Parathyroid adenoma (tissue), 2 donors: Measurements from ENCODE around the gene CLEC4E.

ENCODE experiments used
- H2AFZ ChIP-seq: fragments of 300-600 bp; sonication (generic); one replicate; pipeline ENCODE4 v1.7.0; 2017; ENCODE audit warnings: antibody characterized with exemption, mild to moderate bottlenecking
- H3K27ac ChIP-seq: fragments of 300-600 bp; sonication (generic); one replicate; pipeline ENCODE4 v1.7.0; 2017
- H3K27me3 ChIP-seq: fragments of 300-600 bp; sonication (generic); one replicate; pipeline ENCODE4 v1.7.0; 2017; ENCODE audit warnings: low read length; ENCODE audit not compliant: control insufficient read depth, insufficient read depth
- H3K36me3 ChIP-seq: fragments of 300-600 bp; sonication (generic); one replicate; pipeline ENCODE4 v1.7.0; 2017; ENCODE audit warnings: low read length; ENCODE audit not compliant: control insufficient read depth, insufficient read depth
- H3K4me1 ChIP-seq: fragments of 300-600 bp; sonication (generic); one replicate; pipeline ENCODE4 v1.7.0; 2017; ENCODE audit warnings: control low read depth
- H3K4me2 ChIP-seq: fragments of 300-600 bp; sonication (generic); one replicate; pipeline ENCODE4 v1.7.0; 2017; ENCODE audit warnings: low read length
- H3K4me3 ChIP-seq: fragments of 300-600 bp; sonication (generic); one replicate; pipeline ENCODE4 v1.7.0; 2017; ENCODE audit warnings: low read depth, low read length
- H3K79me2 ChIP-seq: fragments of 300-600 bp; sonication (generic); one replicate; pipeline ENCODE4 v1.7.0; 2017; ENCODE audit warnings: control low read depth
- H3K9ac ChIP-seq: fragments of 300-600 bp; sonication (generic); one replicate; pipeline ENCODE4 v1.7.0; 2017; ENCODE audit warnings: mild to moderate bottlenecking
- H3K9me3 ChIP-seq: fragments of 300-600 bp; sonication (generic); one replicate; pipeline ENCODE4 v1.7.0; 2017; ENCODE audit warnings: low read length; ENCODE audit not compliant: control insufficient read depth
- TF ChIP-seq, protein P1 (sequence below): fragments of 300-600 bp; sonication (generic); IDR thresholded peaks from one replicate; pipeline ENCODE4 v1.7.0; 2017; ENCODE audit warnings: antibody characterized with exemption, mild to moderate bottlenecking
- donor health status: primary hyperparathyroidism.

CLEC4E gene

DNA sequence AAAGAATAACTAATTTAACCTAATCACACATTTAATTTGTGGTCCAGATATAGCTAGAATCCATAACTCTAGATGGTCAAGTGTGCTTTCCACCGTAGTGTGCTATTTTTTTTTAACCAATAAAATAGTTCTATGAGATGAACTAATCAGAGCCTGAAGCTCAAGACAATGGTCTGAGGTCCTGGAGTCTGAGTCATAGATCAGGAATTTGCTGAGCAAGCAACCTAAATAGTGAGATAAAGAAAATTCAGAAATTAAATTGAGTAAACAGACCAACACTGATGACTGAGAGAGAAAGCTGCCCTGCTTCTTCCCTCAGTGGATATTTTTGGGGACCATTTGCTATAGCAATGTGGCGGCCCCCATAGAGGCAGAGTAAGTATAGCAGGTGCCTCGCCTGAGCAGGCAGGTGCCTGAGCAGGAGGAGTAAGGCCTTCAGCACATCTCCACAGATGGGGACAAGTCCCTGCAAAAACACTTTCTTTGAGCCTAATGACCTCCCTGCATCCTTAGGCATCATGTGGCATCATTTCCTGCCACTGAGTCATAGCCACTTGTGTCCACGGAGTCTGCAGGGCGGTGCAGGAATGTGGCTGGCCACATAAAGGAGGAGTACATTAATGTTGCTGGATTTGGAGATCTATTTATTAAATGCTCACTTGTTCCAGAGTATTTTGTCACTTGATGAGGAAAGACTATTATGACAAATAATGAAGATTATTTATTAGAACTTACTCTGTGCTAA, 13.9 kb upstream of the CLEC4E start:
- Histone ChIP-seq H2AFZ (no peak overlapping the region), H3K9ac (no peak overlapping the region)
- TF ChIP-seq, protein P1, sequence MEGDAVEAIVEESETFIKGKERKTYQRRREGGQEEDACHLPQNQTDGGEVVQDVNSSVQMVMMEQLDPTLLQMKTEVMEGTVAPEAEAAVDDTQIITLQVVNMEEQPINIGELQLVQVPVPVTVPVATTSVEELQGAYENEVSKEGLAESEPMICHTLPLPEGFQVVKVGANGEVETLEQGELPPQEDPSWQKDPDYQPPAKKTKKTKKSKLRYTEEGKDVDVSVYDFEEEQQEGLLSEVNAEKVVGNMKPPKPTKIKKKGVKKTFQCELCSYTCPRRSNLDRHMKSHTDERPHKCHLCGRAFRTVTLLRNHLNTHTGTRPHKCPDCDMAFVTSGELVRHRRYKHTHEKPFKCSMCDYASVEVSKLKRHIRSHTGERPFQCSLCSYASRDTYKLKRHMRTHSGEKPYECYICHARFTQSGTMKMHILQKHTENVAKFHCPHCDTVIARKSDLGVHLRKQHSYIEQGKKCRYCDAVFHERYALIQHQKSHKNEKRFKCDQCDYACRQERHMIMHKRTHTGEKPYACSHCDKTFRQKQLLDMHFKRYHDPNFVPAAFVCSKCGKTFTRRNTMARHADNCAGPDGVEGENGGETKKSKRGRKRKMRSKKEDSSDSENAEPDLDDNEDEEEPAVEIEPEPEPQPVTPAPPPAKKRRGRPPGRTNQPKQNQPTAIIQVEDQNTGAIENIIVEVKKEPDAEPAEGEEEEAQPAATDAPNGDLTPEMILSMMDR = no peak

DNA sequence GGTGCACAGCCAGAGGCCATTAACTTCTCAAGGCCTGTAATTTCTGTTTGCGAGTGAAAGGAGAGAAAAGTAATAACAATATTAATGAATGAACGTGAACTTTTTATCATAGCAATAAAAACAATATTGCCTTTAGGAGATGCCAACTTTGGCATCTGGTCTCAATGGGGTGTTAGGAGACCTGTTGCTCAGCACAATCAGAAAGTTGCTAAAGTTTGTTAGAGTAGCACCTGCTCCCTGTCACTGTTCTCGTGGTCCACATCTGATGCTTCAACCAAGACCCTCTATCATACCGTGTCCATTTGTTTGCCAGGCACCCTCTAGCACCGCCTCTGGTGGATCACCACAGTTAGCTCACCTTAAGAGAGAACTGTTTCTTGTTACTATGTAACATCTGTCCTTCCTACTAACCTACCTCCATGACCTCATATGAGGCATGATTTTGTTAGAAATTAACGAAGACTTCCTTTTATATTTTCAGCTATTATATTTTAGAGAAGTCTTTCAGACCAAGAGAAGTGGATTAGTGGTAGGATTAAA, 12.5 kb upstream of the CLEC4E start:
- H3K36me3 ChIP-seq = no peaks in the 10 kb centered on the region
- H3K9ac ChIP-seq = no peak overlapping the region
- no peak overlapping the region for H2AFZ ChIP-seq
- TF ChIP-seq, protein P1 = no peak
- H3K9me3 ChIP-seq = no peaks in the 10 kb centered on the region
- no peak overlapping the region for H3K4me3 ChIP-seq
- H3K27me3 ChIP-seq = no peaks in the 10 kb centered on the region
- no peak overlapping the region for H3K4me2 ChIP-seq
- H3K79me2 ChIP-seq = no peaks in the 10 kb centered on the region
- H3K4me1 ChIP-seq = no peaks in the 10 kb centered on the region
- H3K27ac ChIP-seq = no peak overlapping the region

More for the DNA sequence above, 13.9 kb upstream of the CLEC4E start:
- Histone ChIP-seq H3K9me3 (no peaks in the 10 kb centered on the region), H3K36me3 (no peaks in the 10 kb centered on the region), H3K79me2 (no peaks in the 10 kb centered on the region), H3K27ac (no peak overlapping the region), H3K27me3 (no peaks in the 10 kb centered on the region), H3K4me2 (no peak overlapping the region), H3K4me1 (no peaks in the 10 kb centered on the region), H3K4me3 (no peak overlapping the region)

DNA sequence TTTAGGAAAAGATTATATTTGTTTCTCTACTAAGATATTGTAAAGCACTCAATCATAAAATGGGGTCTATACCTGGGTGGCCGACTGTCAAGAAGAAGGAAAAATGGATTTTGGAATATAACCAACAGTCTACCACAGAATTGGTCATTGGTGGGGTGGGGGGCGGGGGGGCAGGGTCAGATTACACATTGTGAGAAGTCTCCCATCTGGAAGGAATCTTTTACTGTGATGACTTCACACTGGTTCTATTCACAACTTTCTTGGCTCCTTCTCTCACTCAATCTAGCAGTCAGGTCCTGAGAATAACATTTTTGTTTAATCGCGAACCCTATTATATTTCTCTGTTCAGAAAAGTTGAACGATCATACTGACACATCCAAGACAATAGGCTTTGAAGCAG, 8.7 kb upstream of the CLEC4E start:
- Histone ChIP-seq H3K27me3 (no peaks in the 10 kb centered on the region), H2AFZ (no peak overlapping the region), H3K9ac (no peak overlapping the region), H3K36me3 (no peaks in the 10 kb centered on the region), H3K4me3 (no peak overlapping the region), H3K79me2 (no peaks in the 10 kb centered on the region), H3K4me1 (no peaks in the 10 kb centered on the region), H3K9me3 (no peaks in the 10 kb centered on the region), H3K27ac (no peak overlapping the region), H3K4me2 (no peak overlapping the region)
- TF ChIP-seq, protein P1 = no peak

DNA sequence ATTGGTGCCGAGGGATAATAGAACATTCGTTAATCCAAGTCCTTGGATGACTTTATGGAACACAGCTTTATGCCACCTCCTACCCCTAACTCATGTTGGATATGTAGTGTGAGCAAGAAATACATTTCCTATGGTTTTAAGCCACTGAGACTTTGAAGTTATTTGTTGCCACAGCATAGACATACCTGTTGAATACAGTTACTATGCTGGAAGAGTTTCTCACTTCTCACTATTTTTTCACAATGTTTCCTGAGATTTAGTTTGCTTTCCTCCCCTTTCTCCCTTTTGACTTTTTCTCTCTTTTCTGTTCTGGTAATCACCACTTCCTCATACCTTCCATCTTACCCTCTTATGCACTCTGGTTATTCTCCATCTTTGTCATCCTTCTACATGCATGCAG, 7.5 kb upstream of the CLEC4E start:
- H3K4me3 ChIP-seq = no peak overlapping the region
- H3K4me1 ChIP-seq = no peaks in the 10 kb centered on the region
- H3K9ac ChIP-seq = no peak overlapping the region
- H3K36me3 ChIP-seq = no peaks in the 10 kb centered on the region
- no peak overlapping the region for H3K27ac ChIP-seq
- H2AFZ ChIP-seq = no peak overlapping the region
- TF ChIP-seq, protein P1 = no peak
- H3K79me2 ChIP-seq = no peaks in the 10 kb centered on the region
- no peaks in the 10 kb centered on the region for H3K27me3 ChIP-seq
- no peaks in the 10 kb centered on the region for H3K9me3 ChIP-seq
- no peak overlapping the region for H3K4me2 ChIP-seq

- no peaks in the 10 kb centered on the region for H3K79me2 ChIP-seq
- no peaks in the 10 kb centered on the region for H3K36me3 ChIP-seq
- no peak overlapping the region for H3K27ac ChIP-seq
- no peak overlapping the region for H2AFZ ChIP-seq
- no peaks in the 10 kb centered on the region for H3K27me3 ChIP-seq
- no peaks in the 10 kb centered on the region for H3K9me3 ChIP-seq
- no peaks in the 10 kb centered on the region for H3K4me1 ChIP-seq
- H3K4me3 ChIP-seq = no peak overlapping the region
- no peak overlapping the region for H3K9ac ChIP-seq
- H3K4me2 ChIP-seq = no peak overlapping the region
- TF ChIP-seq, protein P1 = no peak
Measured at GRCh38 chr12:8547645-8548044, 6.9 kb upstream of the CLEC4E start.
